PC-3 (cell line): ENCODE data around the gene CTRL.

ENCODE experiments used
- CTCF ChIP-seq: fragments of 300-600 bp; sonication (generic); conservative IDR thresholded peaks from 2 replicates; pipeline ENCODE4 v1.5.1; 2017; ENCODE audit warnings: antibody characterized with exemption, low read depth, mild to moderate bottlenecking, low read length
- EZH2 ChIP-seq: fragments of 300-600 bp; sonication (generic); IDR thresholded peaks from one replicate; pipeline ENCODE4 v1.6.1; 2017; ENCODE audit warnings: antibody characterized with exemption, mild to moderate bottlenecking, low read length; ENCODE audit not compliant: unreplicated experiment
- EZH2phosphoT487 ChIP-seq: fragments of 300-600 bp; sonication (generic); IDR thresholded peaks from 2 replicates; pipeline ENCODE4 v1.6.1; 2018; ENCODE audit warnings: mild to moderate bottlenecking, antibody characterized with exemption, low read length, borderline replicate concordance

GRCh38 chr16:67967183-67967957, 35.7 kb upstream of the CTRL start:
- TF ChIP-seq CTCF: no peak
- TF ChIP-seq EZH2: no peak
- TF ChIP-seq EZH2phosphoT487: no peak
